NCI-H187 (cell line): ENCODE results near the gene TESK1.

ENCODE experiments used
- DNase-seq, 2 experiments: peaks; one replicate each; lab custom pipeline; 2025; lab: John Stamatoyannopoulos, UW

The TESK1 gene, protein sequence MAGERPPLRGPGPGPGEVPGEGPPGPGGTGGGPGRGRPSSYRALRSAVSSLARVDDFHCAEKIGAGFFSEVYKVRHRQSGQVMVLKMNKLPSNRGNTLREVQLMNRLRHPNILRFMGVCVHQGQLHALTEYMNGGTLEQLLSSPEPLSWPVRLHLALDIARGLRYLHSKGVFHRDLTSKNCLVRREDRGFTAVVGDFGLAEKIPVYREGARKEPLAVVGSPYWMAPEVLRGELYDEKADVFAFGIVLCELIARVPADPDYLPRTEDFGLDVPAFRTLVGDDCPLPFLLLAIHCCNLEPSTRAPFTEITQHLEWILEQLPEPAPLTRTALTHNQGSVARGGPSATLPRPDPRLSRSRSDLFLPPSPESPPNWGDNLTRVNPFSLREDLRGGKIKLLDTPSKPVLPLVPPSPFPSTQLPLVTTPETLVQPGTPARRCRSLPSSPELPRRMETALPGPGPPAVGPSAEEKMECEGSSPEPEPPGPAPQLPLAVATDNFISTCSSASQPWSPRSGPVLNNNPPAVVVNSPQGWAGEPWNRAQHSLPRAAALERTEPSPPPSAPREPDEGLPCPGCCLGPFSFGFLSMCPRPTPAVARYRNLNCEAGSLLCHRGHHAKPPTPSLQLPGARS

DNA sequence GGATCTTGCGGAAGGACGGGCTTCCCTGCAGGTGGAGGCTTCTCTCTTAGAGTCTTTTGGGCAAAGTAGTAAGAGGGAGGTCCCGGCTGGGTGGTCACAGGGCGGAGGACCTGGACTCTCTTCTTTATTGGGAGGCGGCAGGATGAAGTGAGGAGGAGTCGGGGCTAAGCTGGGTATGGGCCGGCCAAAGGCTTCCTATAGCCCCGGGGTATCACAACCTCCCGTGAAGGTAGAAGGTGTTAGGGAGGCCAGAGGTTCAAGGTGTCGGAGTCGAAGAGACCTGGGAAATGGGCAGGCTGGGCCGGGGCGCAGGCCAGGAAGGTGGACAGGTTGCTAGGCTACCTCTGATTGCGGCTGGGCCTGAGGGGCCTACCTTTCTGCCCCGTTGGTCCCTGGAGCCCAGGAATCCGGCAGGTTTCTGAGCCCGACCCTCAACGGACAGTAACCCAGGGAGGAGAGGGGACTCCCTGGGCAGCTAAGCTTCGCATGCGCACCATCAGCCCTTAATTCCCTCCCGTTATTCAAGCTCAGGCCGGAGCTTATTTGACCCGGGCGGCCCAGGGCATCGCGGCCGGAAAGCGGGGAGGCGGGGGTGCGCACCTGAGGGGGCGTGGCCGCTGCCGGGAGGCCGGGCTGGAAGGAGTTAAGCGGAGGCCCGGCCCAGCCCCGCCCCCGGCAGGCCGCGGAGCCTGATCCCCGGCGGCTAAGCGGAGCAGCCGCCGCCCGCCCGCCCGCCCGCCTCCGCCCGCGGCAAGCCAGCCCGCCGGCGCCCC lies at the start of gene TESK1:
TESK1 (plus strand) TSS at position 685 of the 773 bp plus-strand sequence. CDS start 358 bp downstream, outside the sequence.
- peak; percentile 28 to 34 for DNase-seq

DNA sequence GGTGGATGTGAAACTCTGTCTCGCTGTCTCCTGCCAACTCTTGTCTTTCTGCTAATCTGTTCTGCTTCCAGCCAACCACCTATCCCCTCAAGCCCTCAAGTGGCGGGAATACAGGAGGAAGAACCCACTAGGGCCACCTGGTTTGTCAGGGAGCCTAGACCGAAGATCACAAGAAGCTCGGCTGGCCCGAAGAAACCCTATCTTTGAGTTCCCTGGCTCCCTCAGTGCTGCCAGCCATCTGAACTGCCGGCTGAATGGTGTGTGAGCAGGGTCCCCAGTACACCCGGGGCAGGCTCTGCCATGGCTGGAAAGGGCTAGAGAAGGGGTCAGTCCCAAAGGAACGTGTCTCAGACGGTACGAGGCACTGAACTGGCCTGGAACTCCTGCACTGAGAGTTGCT lies 49.2 kb upstream of the TESK1 start:
- DNase-seq = no peak

DNA sequence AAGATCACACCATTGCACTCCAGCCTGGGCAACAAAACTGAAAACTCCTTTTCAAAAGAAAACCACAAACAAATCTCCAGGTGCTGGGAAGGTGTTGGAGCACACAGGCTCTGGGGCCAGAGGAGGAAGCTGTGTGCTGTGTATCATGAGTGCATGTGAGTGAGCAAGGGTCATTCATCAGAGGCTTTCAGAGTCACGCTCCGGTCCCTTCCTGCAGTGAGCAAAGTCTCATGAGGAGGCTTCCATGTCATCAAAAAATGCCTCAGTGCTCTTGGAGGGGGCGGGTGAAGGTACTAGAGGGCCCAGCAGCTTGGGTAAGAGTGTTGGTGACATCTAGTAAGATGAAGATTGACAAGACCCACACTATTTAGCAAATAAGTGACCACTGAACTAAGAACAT lies 48.3 kb upstream of the TESK1 start:
- DNase-seq = no peak

DNA sequence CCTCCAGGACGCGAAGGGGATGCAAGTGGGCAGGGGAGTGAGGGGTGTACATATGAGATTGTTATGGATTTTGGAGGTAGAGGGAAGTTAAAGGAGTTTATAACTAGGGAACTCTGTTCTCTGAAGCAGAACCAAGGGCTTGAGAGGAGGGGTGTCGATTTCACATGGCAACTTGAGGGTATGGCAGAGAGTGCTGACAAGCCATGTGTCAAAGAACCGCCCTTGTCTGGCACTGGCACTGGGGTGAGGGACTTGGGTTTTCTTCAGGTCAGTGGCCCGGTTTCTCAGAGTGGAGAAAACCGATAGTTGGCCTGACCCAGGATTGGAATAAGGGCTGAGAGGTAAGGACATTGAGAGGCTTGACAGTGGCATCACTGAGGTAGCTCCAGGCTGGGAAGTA lies 47.7 kb upstream of the TESK1 start:
- DNase-seq = no peak

DNA sequence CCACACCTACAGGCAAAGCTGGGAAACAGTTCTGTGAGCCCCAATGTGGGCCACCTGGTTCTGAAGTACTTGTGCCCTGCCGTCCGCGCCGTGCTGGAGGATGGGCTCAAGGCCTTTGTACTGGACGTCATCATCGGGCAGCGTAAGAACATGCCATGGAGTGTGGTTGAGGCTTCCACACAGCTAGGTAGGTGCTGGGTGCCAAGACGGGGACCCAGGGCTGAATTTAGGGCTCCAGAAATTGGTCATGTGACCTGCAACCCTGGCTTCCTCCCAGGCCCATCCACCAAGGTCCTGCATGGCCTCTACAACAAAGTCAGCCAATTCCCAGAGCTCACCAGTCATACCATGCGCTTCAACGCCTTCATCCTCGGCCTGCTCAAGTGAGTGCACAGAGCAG lies 46.9 kb upstream of the TESK1 start:
- DNase-seq = no peak

DNA sequence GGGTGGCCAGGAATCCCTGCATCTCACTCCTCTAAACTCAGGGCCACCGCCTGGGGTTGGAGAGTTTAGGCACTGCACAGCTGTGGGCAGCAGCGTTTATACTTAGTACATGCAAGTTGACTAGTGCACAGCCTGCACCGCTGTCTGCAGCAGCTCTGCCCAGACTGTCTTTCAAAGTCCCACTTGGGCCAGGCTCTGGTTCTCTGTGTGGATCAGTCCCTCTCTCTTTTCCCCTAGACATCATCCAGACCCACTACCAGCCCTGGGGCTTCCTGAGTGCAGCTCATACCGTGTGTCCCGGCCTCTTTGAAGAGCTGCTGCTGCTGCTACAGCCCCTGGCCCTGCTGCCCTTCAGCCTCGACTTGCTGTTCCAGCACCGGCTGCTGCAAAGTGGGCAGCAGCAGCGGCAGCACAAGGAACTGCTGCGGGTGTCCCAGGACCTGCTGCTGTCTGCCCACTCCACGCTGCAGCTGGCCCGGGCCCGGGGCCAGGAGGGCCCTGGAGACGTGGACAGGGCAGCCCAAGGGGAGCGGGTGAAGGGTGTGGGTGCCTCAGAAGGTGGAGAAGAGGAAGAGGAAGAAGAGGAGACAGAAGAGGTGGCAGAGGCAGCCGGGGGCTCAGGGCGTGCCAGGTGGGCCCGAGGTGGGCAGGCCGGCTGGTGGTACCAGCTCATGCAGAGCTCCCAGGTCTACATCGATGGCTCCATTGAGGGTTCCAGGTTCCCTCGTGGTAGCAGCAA lies 45.1 kb upstream of the TESK1 start:
- no peak for DNase-seq

DNA sequence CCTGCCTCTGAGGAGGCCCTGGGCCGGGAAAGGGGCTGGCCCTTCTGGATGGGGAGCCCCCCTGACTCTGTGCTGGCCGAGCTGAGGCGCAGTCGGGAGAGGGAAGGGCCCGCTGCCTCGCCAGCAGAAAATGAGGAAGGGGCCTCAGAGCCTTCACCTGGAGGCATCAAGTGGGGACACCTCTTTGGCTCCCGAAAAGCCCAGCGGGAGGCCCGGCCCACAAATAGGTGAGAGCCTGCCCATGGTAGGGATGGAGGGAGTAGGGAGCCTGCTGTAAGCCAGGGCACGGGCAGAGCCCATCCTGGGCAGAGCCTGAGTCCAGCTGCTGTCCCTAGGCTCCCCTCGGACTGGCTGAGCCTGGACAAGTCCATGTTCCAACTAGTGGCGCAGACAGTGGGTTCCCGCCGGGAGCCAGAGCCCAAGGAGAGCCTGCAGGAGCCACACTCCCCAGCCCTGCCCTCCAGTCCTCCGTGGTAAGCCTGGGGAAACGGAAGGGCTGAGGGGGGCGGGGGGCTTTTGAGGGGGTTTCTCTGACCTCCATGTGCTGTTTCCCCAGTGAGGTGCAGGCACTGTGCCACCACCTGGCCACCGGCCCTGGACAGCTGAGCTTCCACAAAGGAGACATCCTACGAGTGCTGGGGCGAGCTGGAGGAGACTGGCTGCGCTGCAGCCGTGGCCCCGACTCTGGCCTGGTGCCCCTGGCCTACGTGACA lies 44.3 kb upstream of the TESK1 start:
- DNase-seq = no peak

DNA sequence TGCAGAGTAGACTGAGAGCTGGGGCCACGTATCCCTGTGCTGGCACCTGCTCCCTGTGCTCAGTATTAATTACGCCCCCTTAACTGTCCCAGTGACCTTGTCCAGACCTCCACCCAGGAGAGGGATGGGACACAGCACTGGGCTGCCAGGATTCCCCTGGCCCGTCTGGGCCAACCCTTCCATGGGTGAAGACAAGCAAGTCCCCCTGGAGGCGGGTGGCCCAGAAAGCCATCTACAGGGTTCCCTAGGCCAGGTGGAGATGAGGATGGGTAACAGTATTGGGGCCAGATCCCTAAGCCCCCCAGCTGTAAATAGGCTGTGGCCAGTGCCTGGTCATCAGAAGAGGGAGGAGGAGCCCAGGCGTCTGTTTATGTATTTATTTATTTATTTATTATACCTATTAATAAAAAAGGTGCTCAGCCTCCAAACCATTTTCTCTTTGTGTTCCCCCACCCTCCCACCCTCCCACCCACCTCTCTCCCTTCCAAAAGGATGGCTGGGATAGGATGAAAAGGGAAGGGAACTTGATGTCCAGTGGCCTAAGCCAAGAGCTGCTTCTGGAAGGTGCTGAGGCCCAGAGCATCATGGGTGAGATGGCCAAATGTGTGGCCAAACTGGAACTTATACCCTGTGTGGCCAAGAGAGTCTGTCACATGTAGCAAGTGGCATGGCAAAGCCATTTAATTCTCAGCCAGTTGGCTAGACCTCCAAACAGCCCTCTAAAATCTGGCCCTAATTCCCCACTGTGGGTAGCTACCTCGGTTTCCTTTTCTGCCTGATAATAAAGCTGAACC lies 43.4 kb upstream of the TESK1 start:
- no peak for DNase-seq

DNA sequence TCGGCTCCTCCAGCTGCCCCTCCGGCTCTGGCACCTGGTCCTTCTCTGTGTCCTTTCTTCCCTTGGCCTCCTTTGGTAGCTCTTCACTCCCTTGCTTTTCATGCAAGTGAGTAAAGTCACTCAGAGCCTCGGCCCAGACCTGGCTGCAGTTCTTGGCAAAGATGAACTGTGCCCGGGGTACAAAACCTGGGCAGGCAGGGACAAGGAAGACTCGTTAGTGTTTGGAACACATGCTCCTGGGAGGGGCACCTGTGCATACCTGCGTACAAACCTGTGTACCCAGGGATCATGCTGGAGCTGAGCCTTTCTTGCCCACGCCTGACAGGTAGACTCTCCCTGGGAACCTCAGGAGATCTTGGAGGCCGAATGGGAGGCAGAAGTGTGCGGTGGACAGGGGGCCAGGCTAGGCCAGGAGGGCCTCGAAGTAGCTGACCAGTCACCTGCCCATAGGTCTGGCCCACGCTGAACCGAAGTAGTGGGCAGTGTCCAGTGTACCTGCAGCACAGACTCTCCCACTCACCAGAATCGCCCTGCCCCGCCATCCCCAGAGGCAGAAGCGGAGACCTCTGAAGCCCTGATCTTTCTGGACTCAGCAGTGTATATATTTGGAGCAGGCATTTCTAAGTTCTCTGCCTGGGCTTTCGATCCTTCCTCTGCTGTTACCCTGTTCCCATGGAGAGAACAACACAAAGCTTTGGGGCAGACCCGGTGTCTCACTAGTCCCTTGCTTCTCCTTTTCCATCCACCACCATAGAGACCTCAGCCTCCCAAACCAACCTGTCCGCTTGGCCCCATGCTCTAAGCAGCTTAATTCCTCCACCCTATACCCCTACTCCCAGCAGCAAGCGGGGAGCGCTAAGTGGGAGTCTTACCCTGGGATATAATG lies 41.9 kb upstream of the TESK1 start:
- DNase-seq = no peak

DNA sequence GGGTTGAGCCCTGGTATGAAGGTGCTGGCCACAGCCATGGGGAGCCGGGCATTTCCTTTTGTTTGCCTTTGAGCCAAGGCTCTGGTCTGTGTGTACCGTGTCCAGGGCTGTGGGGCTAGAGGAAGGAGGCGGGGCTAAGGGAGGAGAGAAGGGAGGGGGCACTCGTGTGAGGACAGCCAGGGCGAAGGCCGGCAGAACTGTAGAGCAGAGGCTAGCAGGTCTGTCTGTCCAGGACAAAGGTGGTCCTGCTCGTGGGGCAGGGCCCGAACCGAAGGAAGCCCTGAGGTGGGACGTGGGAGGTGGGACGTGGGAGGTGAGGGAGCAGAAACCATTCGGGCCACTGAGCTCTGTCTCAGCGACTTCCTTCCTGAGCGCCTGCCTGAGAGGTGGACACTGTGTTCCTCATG lies 41.3 kb upstream of the TESK1 start:
- DNase-seq = no peak

DNA sequence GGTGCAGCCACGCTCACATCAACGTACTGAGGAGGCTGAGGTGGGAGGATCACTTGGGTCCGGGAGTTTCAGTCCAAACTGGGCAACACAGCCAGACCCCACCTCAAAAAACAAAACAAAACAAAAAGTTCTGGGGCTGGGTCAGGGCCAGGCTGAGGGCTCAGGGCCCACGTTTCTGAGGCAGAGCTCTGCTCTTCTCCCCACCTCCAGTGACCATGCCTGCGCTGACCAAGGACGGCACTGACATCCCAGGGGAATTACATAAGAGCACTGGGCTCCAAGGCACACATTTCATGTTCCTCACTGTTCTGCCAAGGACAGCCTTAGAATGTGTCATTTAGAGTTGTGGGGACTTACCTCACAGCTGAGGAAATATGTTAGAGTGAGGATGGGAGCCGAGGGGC lies 40.4 kb upstream of the TESK1 start:
- DNase-seq = no peak

DNA sequence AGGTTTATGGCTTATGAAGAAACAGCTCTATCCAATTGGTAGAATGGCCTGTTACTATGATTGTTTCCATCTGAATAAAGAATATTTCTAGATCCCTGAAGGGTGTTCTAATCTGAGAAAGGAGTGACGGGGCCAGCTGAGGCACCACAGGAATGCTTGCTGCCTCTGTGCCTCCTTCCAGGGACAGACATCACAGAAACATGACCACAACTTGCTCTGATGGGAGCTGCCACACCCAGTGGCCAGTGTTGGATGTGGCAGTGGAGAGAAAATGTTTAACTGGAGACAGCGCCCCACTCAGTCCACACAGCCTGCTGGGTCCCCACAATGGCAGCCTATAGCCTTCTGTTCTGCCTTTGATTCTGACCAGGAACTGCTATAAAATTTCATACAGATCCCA lies 38.6 kb upstream of the TESK1 start:
- no peak for DNase-seq

DNA sequence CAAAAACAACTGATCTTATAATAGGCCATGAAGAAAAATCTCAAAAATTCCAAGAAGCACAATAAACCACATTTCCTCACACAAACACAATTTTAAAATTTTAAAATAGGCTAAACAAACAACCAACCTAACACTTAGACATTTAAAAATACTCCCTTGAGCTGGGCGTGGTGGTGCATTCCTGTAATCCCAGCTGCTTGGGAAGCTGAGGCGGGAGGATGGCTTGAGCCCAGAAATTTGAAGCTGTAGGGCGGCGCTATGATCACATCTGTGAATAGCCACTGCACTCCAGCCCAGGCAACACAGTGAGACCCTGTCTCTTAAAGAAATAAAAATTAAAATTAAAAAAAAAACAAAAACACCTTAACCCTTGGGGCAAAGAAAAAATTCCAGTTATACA lies 36.9 kb upstream of the TESK1 start:
- no peak for DNase-seq

DNA sequence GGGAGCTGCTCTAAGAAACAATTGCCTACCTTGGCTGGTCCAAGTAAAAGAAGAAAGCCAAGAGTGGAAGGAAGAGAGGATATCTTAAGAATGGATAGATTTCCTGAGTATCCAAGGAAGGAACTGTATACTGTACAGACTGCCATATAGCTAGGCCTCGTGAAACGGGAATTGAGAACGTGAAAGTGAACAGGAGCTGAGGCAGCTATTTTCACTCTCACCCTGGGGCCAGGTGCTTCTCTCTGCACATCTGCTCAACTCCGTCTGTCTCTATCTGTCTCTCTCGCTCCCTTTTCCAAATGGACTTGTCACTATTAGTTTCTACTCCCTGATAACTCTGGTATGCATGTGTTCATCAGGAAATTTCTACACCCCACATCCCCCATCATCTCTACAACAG lies 35.9 kb upstream of the TESK1 start:
- no peak for DNase-seq

DNA sequence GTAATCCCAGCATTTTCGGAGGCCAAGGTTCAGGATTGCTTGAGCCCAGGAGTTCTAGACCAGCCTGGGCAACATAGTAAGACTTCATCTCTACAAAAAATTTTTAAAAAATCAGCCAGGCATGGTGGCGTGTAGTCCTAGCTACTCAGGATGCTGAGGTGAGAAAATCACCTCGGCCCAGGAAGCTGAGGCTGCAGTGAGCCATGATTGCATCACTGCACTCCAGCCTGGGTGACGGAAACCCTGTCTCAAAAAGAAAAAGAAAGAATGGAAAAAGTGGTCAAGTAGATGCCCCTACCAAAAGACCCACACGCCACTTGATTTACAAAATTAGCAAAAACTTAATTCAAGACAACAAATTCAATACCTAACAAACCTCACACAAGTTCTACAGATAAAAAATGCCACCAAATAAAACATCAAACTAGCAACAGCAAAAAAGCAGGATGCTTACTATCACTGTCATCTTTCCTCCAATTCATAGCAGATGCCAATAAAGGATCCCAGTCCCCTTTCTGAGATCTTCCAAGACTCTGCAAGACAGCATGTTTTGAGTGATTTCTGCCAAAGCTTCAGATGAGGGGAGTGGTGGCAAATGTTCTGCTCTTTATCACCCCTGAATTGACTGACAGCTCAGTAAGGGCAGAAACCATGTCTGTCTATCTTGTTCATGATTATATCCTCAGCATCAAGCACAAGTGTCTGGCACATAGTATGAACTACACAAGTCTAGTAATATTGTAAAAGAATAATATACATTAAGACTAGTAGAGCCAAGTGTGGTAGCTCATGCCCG lies 34.2 kb upstream of the TESK1 start:
- DNase-seq = no peak

DNA sequence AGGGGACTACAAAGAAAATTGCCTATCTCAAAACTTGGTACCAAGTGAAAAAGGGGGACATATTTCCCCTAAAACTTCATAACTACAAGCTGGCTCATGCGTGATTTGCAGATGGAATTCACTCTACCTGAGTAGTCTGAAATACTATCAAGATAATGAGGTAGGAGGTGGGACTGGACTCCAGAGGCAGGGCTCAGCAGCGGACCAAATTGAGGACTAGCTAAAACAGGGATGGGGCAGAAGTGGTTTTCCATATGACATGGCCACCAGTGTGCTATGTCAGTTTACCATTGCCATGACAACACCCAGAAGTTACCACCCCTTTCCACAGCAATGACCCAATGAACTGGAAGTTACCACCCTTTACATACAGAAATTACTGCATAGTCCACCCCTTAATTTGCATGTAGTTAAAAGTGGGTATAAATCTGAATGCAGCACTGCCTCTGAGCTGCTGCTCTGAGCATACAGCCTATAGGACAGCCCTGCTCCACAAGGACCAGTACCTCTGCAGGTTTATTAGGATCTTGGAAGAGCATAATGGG lies 30.4 kb upstream of the TESK1 start:
- DNase-seq = no peak

DNA sequence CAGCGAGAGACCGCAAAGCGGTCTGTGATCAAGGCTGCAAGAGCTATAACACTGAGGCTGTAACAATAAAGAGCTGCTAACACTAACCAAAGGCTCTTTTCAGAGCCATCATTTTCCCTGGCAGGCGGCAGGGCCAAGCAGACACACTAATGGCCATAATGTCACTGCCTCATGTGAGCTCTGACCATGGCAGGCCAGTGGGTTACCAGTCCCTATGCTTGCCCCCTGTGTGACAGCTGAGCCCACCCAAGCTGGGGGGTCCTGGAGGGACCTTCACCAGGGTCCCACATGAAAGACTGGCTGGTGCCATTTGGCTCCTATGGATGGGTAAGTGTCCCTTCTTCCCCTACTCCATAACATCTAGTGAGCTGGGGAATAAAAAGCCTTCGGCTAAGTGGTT lies 29.6 kb upstream of the TESK1 start:
- no peak for DNase-seq

DNA sequence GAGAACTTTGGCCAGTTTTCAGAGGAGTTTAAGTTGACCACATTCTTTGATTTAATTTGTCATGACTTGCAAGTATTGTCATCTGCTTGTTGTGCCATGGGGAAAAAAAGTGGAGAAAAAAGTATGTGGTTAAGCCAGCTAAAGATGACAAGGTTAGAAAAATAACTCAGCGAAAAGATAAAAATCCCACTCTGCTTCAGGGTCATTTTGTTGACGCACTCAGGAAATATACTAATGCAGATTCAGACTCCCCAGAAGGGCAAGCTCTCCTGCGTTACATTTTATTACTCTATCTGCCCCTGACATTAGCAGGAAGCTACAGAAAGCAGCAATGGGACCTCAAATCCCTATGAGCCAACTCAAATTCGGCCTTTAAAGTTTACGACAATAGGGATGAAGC lies 27.6 kb upstream of the TESK1 start:
- no peak for DNase-seq

DNA sequence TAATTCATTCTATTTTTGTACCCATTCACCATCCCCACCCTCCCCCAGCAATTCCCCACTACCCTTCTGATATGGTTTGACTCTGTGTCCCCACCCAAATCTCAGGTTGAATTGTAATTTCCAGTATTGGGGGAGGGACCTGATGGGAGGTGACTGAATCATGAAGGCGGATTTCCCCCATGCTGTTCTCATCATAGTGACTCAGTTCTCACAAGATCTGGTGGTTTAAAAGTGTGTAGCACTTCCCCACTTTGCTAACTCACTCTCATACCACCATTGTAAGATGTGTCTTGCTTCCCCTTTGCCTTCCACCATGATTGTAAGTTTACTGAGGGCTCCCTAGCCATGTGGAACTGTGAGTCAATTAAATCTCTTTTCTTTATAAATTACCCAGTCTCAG lies 25.9 kb upstream of the TESK1 start:
- no peak for DNase-seq
